ENCODE data around the gene COG2.

- no peak for TF ChIP-seq POLR2A (IDR thresholded peaks at IDR 0.05)
- TF ChIP-seq, protein P1, sequence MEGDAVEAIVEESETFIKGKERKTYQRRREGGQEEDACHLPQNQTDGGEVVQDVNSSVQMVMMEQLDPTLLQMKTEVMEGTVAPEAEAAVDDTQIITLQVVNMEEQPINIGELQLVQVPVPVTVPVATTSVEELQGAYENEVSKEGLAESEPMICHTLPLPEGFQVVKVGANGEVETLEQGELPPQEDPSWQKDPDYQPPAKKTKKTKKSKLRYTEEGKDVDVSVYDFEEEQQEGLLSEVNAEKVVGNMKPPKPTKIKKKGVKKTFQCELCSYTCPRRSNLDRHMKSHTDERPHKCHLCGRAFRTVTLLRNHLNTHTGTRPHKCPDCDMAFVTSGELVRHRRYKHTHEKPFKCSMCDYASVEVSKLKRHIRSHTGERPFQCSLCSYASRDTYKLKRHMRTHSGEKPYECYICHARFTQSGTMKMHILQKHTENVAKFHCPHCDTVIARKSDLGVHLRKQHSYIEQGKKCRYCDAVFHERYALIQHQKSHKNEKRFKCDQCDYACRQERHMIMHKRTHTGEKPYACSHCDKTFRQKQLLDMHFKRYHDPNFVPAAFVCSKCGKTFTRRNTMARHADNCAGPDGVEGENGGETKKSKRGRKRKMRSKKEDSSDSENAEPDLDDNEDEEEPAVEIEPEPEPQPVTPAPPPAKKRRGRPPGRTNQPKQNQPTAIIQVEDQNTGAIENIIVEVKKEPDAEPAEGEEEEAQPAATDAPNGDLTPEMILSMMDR (IDR thresholded peaks at IDR 0.05) = no peak
These were observed 75.0 kb downstream of the COG2 start for GRCh38 chr1:230717251-230717650.

Measured in right lobe of liver (tissue), 4 donors.